Right renal pelvis (tissue), 4 donors: ENCODE data around the gene ELOA2. TPM values are rescaled to one million over a fixed set of nuclear protein-coding genes. Genes with fewer than 3 reads are reported as not detected.
"Not testable (repeated sequence)": the region's sequence is repeated elsewhere in the genome, so short reads cannot be mapped to it uniquely, and the experiment has no call there.

Experiments used
- DNase-seq, 4 donors: peaks; one replicate each; pipeline ENCODE4 v3.0.0-alpha.2; 2013; ENCODE audit warnings: low read depth in 4 of 4, low spot score in 3 of 4, missing footprints in 1 of 4
- polyA plus RNA-seq, 4 donors: library from polyadenylated mRNA; unstranded; fragments of 120-200 nt; gene quantifications; one replicate each; pipeline ENCODE4 v1.2.1, GENCODE V29; 2013; ENCODE audit not compliant: insufficient read length in 4 of 4

Gene ELOA2, protein sequence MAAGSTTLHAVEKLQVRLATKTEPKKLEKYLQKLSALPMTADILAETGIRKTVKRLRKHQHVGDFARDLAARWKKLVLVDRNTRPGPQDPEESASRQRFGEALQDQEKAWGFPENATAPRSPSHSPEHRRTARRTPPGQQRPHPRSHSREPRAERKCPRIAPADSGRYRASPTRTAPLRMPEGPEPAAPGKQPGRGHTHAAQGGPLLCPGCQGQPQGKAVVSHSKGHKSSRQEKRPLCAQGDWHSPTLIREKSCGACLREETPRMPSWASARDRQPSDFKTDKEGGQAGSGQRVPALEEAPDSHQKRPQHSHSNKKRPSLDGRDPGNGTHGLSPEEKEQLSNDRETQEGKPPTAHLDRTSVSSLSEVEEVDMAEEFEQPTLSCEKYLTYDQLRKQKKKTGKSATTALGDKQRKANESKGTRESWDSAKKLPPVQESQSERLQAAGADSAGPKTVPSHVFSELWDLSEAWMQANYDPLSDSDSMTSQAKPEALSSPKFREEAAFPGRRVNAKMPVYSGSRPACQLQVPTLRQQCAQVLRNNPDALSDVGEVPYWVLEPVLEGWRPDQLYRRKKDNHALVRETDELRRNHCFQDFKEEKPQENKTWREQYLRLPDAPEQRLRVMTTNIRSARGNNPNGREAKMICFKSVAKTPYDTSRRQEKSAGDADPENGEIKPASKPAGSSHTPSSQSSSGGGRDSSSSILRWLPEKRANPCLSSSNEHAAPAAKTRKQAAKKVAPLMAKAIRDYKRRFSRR
- polyA plus RNA-seq, result under 1 TPM in 1 of 4 donors, not detected in 3; 0.03 TPM

DNA sequence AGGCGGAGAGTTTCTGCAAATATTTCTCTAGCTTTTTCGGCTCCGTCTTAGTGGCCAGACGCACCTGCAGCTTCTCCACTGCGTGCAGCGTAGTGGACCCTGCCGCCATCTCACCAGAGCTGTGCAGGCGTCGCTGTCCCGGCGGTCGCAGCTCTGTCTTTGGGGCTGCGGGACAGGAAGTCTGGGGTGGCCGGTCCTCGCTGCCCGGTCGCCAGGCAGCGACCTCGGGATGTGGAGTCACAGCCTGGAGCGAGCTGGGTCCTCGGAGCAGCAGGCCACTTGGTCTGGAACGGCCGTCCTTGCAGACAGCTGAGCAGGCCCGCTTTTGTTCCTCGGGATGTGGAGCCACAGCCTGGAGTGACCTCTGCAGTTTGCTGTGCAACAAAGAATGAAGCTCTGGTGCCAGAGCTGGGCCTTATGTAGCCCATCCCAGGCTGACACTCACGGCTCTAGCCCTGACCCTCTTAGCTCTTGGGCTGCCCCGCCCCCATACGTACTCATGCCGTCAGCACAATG, at the start of gene ELOA2:
ELOA2 (minus strand) TSS at position 466 of the 516 bp plus-strand sequence; CDS start at position 109, 357 bp downstream.
- no peak for DNase-seq

DNA sequence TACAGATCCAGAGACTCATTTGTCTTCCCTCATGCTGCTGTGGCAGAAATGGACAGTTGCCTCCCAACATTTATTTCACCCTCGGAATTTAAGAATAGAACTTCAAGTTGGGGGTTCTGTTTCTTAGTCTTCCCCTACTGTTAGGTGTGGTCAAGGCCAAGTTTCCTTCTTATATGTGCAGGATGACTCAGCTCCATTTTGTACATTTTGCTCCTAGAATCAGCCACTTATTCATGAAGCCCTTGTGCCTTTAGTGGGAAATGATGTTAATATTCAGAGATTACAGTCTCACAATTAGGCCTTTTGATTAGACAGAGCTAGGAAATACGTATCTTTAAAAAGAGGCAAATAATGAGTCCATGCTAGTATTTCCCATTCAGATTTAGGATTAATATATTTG, 46.2 kb upstream of the ELOA2 start:
- no peak for DNase-seq

DNA sequence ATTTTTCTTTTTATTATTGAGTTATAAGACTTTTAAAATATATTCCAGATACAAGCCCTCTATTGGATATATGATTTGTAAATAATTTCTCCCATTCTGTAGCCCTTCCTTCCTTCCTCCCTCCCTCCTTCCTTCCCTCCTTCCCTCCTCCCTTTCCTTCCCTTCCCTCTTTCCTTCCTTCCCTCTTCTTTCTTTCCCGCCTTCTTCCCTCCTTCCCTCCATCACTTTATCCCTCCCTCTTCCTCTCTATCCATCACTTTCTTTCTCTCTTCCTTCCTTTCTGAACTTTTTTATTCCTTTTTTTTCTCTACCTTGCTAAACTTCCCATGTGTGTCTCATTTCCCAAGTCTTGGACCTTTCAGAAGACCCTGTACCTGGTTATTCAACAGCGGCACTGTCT, 45.5 kb upstream of the ELOA2 start:
- no peak for DNase-seq

DNA sequence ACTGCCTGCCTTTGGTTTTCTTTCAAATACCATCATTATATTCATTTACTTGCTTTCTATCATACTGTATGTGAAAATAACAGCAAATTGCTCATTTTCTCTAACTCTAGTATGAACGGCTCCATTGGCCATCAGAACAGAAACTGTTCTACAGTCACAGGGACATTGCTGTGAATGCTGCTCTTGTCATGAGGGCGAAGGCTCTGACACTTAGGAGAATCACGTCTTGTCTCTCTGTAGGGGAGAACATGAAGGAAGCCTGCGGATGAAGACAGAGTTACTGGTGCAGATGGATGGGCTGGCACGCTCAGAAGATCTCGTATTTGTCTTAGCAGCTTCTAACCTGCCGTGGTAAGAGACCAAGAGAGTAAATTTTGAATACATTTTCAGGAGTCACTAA, 41.7 kb upstream of the ELOA2 start:
- DNase-seq, result no peak

DNA sequence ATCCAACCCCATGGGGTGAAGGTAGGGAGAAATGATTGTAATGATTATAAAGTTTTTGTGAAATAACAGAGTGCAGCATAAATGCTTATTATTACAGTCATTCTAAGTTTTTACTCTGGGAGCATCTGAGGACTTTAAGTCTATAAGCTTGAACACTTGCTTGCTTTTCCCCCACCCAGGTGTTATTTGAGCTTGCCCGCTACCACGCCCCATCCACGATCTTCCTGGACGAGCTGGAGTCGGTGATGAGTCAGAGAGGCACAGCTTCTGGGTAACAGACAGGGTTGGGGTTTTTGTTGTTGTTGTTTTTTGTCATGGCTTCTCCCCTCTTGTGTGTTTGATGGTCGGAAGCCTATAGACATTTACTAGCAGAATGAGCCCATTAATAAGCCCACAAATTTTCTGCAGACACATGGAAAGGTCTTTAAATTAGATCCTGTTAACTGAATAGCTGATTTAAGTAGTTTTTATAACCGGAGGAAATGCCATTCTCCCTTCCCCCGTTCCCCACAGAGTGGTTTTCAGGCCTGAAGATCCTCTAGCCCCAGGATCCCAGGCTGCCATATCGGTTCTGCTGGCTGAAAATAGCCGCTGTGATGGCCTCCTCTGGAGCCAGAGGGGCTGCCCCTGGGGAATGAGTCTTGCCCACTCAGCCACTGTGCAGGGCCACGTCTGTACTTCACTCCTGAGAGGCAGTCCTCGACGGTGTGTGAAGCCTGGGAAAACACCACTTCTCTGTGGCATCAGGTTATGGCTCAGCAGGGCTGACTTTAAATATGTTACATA, 39.9 kb upstream of the ELOA2 start:
- DNase-seq, result no peak

DNA sequence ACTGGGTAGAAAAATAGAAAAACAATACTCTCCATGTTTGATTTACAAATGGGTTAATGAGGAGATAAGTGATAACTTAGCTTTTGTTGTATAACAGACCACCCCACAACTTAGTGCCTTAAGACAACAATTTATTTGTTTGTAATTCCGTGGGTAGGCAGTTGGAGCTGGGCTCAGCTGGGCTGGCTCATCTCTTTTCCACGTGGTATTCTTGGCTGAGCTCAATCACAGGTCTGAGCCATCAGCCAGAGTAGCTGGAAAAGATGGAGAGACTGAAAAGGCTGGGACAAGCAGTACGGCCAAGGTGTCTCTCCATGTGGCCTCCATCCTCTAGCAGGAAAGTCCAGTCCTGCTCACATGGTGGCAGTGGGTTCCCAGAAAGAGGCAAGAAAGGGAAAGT, 32.2 kb upstream of the ELOA2 start:
- no peak for DNase-seq

DNA sequence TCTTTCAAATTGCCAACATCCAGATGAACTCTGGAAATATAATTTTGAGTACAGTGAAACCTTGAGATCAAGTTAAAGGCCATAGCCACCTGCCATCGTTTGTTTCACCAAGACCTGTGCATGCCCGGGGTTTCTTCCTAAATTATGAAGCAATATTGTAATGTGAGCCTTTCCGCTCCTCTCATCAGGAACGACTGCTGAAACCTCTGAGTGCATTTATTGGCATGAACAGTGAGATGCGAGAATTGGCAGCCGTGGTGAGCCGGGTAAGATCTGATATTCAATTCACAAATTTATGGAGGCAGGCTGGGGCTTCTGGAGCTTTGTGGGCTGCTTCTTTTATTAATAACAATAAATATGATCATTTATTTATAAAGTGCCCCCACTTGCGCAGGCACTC, 27.7 kb upstream of the ELOA2 start:
- no peak for DNase-seq

DNA sequence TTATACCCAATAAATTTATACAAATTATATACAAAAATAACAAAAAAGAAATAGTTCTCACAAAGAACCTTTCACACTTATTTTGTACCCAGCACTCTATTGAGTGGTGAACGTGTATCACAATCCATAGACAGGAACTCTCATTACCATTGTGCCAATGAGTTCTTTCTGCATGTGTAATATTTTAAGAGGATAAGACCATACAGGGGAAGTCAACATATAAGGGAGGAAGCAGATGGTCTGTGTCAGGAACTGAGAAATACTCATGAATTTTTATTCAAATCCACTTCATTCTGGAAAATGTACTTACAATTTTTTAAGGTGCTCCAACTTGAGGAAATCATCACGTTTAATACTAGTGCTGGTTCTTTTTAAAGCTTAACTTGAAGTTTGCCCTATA, 27.1 kb upstream of the ELOA2 start:
- DNase-seq, result no peak

DNA sequence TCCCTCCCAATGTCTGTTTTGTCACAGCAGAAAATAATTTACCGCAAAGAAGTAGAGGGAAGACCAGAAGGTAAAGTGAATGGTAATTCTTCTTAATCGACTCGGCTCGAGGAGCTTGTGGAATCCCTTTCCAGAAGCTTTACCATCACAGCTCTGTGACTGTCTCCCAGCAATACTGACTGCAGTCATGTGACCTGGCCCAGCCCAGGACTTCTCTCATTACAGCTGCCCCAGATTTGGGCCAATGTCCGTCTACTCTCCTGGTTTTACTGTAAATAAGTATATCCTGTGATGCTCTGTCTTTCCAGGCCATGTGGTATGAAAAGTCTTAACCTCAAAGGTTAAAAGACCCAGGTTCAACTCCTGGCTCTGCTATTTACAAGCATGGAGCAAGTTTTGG, 18.9 kb upstream of the ELOA2 start:
- DNase-seq, result no peak

DNA sequence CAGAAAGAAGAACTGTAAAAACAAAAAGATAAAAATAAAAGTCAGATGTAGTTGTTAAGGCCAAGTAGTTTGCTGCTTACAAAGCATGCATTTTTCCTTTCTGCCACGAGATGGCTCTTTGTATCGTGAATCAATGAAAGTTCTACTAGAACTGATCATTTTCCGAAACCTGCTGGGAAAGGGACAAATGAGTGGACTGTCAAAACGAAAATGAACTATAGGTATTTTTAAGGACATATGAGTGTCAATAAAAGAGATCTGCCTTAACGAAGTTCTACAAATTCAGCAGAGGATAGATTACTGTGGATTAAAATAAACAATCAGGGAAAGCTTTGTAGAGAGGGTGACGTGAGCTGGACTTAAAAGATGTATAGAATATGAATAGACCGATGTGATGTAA, 15.0 kb upstream of the ELOA2 start:
- DNase-seq, result peak in 3 of 4 donors; percentile 3 to 14 (median 10)

DNA sequence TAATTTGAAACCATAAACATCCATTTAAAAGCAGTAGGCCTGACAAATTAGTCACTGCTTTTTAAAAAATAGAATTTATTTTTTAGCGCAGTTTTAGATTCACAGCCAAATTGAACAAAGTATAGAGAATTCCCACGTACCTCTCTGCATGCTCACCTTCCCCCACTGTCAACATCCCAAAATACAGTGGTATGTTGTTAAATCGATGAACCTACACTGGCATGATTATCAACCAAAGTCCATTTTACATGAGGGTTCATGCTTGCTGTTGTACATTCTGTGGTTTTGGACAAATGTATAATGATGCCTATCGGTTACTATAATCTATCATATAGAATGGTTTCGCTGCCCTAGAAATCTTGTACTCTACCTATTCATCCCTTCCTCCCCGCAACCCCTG, 5.6 kb upstream of the ELOA2 start:
- DNase-seq, result no peak

DNA sequence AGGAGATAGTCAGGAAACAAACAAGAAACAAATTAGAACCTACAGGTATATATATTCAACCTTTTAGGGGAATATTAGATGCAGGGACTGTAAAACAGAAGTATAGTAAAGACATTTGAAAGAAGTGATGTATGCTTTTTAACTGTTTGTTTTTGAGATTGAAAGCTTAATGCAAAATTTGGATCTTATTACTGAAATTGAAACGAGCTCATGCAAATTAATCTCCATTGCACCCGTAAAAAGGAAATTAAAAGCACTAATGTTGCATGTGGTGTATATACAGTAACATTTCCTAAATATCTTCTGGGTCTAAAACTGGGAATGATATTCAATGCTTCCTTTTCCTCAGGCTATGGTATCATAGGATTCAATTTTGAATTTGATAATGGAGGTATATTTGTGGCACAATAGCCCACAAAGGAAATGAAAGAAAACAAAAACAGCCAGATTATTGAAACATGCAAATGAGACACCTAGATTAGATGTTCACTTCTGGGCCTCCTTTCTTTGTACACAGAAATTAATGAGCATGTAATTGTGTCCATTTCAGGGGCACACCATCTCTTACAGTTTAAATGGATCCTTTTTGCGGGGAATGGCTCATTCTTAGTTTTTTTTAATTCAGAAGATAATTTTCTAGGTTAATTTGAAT, 1.6 kb upstream of the ELOA2 start:
- DNase-seq, result no peak

DNA sequence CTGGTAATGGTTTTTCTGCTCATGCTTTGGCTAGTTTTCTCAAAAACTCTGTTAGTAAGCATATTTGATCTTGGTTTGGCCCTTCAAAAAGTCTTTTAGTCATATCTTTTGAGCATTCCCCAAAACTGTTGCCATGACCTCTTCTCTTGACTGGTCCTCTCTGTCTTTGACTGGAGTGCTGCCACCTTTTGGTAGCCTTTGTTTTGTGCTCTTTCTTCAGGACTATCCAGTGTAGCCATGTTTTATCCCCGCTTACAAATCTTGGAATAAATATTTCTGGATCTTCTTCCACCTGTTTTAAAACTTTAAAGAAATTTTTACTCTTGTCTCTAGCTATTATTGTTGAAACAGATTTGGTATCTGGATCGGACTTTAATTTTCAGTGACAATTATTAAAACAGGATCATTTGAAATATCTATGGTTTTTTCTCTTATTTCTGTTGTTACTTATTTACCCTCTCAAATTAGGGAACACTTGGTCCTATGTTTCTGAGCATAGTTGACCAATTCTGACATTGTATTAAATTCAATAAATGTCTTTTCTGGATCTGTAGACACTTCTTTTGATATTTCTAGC, 965 bp upstream of the ELOA2 start:
- DNase-seq, result no peak

DNA sequence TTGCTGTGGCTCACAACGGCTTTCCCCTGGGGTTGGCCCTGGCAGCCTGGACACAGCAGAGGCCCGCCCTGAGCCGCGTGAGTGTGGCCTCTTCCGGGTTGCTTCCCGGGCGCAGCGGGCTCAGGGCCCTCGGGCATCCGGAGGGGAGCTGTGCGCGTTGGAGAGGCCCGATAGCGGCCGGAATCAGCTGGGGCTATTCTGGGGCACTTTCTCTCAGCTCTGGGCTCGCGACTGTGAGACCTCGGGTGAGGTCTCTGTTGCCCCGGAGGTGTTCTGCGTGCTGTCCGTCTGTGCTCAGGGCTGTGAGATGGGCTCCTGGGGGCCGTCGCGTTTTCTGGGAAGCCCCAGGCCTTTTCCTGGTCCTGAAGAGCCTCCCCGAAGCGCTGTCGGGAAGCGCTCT, 830 bp downstream of the ELOA2 start:
- not testable (repeated sequence) for DNase-seq

DNA sequence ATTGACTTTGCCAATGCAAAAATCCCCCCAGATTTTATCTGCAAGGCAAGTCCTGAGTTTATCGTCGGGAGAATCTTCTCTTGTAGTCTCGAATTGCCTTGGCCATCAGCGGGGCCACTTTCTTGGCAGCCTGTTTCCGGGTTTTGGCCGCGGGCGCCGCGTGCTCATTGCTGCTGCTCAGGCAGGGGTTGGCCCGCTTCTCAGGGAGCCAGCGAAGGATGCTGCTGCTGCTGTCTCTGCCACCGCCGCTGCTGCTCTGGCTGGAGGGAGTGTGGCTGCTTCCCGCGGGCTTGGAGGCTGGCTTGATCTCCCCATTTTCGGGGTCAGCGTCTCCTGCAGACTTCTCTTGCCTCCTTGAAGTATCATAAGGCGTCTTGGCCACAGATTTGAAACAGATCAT, 2.5 kb downstream of the ELOA2 start:
- no peak for DNase-seq

DNA sequence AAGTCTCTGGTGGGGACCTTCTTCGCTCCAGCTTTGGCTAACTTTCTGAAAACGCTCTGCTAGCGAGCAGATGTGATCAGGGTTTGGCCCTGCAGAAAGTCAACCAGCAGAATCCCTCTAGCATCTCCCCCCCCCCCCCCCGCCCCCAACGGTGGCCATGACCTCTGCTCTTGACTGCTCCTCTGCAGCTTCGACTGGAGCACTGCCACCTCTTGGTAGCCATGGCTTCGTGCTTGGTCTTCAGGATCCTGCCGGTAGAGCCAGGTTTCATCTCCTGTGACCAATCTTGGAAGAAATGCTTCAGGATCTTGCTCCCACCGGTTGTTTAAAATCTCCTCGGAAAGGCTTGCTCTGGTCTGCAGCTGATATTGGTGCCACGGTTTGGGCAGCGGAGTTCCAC, 4.5 kb downstream of the ELOA2 start:
- DNase-seq, result not testable (repeated sequence)

DNA sequence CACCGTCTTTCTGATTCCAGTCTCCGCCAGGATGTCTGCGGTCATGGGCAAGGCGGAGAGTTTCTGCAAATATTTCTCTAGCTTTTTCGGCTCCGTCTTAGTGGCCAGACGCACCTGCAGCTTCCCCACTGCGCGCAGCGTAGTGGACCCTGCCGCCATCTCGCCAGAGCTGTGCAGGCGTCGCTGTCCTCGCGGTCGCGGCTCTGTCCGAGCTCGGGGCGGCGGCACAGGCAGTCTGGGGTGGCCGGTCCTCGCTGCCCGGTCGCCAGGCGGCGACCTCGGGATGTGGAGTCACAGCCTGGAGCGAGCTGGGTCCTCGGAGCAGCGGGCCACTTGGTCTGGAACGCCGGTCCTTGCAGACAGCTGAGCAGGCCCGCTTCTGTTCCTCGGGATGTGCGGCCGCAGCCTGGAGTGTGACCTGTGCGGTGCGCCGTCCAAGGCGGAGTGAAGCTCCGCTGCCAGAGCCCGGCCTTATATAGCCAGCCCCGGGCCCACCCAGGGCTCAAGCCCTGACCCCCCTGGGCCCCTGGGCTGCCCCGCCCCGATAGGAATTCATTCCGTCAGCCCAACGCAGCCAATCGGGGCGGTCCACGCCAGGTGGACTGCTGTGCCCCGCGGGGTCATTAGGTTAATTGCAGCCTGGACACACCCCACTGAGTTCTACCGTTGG, 5.6 kb downstream of the ELOA2 start:
- DNase-seq, result not testable (repeated sequence)

DNA sequence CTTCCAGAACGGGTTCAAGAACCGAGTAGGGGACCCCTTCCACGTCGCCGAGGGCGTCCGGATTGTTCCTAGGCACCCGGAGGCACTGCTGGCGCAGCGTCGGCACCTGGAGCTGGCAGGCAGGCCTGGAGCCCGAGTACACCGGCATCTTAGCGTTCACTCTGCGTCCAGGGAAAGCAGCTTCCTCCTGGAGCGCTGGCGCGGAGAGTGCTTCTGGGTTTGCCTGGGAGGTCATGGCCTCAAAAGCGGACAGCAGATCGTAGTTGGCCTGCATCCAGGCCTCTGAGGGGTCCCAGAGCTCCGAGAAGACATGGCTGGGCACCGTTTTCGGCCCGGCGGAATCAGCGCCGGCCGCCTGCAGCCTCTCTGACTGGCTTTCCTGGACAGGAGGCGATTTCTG, 6.7 kb downstream of the ELOA2 start:
- not testable (repeated sequence) for DNase-seq

DNA sequence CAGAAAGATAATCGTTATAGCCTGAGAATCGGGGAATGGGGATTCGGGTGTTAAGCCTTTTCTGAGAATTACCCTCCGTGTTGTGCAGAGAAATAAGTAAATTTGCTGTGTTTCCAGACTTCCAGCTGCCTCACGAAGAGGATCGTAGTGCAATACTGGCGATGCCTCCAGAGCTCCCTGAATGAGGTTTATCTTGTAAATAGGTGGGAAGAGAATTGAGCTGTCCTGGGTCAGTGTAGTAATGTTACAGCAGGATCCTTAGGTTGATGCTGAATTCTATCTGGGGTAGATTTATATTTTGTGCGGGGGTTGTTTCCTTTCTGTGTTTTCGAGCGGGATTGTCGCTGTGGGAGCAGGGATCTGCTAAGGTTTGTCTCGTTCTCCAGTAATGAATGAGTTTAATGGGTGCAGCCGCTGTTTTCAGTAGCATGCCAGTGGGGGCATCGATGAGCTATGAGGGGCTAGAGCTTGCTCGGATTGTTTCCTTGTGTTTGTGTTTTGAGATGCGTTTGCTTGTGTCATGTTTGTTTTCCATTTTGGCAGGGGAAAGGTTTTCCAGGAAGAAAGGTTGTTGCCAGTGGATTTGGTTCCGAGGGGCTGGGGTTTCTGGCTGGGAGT, 9.8 kb downstream of the ELOA2 start:
- not testable (repeated sequence) for DNase-seq
